Retina (tissue), 1 donor: ENCODE measurements around the gene LOC128125822.
A peak's percentile ranks its signal among the peaks of the same experiment; 100 is the strongest.

Source experiments
- DNase-seq: peaks from one replicate; pipeline ENCODE4 v3.0.0-alpha.2; 2016

Gene LOC128125822

DNA sequence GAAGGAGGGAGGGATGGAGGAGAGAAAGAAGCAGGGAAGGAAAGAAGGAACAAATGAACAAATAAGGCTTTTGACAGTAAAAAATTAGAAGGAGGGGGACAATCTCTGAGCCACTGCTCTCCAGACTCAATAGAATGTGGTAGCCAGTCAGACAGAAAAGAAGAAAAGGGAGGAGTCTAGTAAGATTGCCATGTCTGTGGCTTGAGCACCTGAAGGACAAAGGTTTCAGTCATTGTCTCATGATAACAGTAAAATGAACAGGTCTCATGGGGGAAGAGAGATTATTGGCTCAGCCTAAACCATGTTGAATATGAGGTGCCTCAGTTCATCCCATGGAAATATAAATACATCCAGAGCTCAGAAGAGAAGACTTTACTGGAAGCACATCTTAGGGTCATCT, 14.0 kb upstream of the LOC128125822 start:
- no peak for DNase-seq

DNA sequence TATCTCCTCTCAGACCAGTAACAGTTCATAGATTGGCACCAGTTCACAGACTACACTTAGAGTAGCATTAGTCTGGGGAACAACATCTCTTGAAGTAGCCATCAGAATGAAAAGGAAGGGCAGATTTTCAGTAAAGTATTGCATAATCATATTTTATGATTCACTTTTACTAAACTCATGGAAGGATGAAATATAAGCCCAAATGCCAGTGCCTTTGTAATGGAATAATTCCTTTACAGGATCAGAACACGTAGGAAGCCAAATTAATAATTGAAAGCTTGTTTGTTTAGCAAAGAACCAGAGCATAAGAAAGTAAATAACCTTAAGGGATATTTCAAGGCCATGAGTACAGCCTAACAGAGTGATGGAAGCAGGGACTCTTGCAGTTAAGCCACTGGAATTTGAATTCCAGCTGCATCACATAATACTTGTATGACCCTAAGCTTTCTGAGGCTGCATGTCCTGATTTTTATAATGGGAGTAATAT, 11.4 kb upstream of the LOC128125822 start:
- no peak for DNase-seq

DNA sequence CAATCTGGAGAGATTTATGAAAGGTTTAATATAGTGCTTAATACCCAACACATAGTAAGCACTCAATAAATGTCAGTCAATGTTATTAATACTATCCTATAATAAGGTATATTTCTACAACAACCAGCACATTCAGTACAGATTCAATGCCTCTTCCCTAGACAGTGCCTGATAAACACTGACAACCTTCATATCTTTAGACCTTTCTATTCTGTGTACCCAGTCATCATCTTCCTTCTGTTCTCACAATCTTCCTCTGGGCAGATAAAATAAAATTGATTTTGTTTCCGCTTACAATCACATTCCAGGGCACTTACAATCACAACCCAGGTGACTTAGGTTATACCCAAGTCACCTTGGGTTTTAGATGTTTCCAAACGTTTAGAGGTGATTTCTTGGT, 11.0 kb upstream of the LOC128125822 start:
- no peak for DNase-seq

GRCh38 chr6:63563235-63563634, 9.0 kb upstream of the LOC128125822 start:
- DNase-seq, result no peak

- DNase-seq, result no peak
Observed at GRCh38 chr6:63565058-63565726, 7.1 kb upstream of the LOC128125822 start.

DNA sequence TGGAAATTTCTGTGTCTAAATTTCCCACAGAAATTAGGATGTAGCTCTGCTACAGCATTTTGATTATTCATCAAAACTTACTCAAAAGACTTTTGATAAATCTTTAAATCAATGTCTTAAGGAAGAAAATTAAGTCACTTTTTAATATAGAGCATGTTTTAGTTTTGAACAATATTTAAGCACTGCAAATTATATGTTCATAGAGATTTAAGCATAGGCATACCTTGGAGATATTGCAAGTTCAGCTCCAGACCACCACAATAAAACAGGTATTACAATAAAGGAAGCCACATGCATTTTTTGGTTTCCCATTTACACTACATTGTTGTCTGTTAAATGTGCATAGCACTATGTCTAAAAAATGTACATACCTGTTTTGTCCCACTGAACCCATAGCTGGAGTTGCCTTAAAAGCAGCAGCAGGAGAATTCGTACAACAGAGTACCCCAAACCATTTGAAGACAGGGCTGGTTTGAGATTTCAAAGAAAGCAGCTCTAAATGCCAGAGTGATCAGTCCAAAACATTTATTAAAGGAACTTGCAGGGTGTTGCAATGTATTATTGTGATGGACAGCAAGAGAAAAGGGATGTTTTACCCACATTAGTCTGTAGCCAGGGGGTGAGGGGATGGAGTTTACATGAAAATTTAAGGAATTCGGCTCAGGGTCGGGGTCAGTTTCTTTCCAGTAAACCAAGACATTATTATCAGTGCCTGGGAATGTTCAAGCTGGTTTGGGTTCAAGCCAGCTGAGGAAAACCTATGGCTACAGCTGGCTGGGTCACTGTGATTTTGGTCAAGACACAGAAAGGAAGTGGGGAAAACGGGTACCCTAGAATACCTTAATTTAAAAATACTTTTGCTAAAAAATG, 6.3 kb upstream of the LOC128125822 start:
- no peak for DNase-seq

DNA sequence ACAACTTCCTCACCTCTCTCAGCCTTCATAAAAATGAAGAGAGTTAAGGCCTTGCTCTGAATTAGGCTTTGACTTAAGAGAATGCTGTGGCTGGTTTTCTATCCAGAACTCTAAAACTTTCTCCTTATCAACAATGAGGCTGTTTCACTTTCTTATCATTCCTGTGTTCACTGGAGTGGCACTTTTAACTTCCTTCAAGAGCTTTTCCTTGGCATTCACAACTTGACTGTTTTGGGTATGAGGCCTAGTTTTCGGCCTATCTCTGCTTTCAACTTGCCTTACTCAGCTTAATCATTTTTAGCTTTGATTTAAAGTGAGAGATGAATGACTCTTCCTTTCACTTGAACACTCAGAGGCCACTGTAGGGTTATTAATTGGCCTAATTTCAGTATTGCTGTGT, 4.3 kb upstream of the LOC128125822 start:
- no peak for DNase-seq

GRCh38 chr6:63571361-63572043, 778 bp upstream of the LOC128125822 start:
- DNase-seq, result no peak

- no peak for DNase-seq
Observed at GRCh38 chr6:63572747-63573075, 431 bp downstream of the LOC128125822 start.

- DNase-seq, result peak; percentile 92
Observed at GRCh38 chr6:63573076-63573898, 1.0 kb downstream of the LOC128125822 start.

GRCh38 chr6:63573899-63574553, 1.7 kb downstream of the LOC128125822 start:
- peak; percentile 39 for DNase-seq

GRCh38 chr6:63574554-63574900, 2.2 kb downstream of the LOC128125822 start:
- DNase-seq, result no peak

- DNase-seq, result no peak
Observed at GRCh38 chr6:63576147-63576772, 4.0 kb downstream of the LOC128125822 start.

DNA sequence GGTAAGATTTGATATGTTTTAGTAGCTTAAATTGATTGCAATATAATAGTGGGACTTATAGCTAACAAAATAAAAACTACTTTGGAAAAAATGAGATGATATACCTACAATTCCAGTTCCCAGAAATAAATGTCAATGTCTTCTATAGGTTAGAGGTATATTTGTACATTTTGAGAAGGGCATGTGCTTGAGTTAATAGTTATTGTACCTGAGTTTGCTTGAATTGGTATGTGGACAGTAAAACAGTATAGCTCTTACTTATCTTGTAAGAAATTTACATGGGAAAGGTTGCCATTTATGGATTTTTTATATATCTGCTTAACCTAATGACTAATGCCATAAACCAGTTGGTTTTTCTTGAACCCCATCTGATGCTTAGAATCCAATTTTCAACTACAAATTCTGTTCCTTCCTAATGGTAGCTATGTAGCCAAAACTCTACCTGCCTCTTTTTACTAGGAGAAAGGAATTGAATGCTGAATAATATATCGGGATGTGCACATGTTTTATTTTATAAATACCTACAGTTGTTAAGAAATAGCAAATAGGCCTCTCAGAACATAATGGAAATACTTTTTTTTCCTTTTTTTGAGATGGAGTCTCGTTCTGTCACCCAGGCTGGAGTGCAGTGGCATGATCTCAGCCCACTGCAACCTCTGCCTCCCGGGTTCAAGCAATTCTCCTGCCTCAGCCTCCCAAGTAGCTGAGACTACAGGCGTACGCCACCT, 4.9 kb downstream of the LOC128125822 start:
- no peak for DNase-seq

GRCh38 chr6:63578757-63579156, 6.5 kb downstream of the LOC128125822 start:
- DNase-seq, result no peak

DNA sequence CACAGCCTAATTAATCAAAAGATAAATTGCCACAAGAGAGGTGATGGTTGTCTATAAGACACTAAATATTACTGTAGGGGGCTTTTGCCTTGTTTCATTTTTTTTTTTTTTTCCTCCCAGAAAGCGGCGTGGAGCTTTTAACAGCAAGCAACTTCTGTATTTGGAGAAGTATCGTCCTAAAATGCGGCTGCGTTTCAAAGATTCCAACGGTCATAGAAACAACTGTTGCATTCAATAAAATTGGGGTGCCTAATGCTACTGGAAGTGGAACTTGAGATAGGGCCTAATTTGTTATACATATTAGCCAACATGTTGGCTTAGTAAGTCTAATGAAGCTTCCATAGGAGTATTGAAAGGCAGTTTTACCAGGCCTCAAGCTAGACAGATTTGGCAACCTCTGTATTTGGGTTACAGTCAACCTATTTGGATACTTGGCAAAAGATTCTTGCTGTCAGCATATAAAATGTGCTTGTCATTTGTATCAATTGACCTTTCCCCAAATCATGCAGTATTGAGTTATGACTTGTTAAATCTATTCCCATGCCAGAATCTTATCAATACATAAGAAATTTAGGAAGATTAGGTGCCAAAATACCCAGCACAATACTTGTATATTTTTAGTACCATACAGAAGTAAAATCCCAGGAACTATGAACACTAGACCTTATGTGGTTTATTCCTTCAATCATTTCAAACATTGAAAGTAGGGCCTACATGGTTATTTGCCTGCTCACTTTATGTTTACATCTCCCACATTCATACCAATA, 7.8 kb downstream of the LOC128125822 start:
- no peak for DNase-seq

- DNase-seq, result no peak
Observed at GRCh38 chr6:63580704-63580961, 8.4 kb downstream of the LOC128125822 start.

- no peak for DNase-seq
Observed at GRCh38 chr6:63581355-63582013, 9.2 kb downstream of the LOC128125822 start.

DNA sequence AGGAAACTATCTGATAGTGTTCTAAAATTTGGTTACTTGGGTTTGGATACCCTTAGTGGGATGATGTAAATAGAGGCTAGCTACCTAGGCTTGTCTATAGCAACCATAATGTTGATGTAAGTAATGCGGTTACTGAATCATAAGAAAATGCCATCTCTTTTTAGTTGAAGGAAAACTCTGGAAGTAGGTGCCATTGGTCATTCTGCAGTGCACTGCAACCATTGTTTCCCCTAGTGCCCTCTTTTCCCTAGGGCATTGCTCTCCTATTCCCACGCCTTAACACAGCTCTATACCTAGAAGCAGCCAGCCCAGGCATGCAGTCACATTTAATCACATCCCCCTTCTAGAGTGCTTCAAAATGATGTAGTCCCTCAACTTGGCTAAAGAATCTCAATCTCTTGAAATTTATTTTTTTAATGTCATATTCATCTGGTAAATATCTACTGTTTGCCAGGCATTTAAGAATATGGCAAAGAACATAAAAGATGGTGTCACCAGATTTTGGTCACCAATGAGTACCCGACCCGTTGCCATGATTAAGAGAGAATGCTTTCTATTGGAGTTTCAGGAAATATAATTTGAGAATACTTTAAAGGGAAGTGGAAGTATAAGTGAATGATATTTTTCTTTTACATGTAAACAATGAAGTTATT, 10.4 kb downstream of the LOC128125822 start:
- no peak for DNase-seq

DNA sequence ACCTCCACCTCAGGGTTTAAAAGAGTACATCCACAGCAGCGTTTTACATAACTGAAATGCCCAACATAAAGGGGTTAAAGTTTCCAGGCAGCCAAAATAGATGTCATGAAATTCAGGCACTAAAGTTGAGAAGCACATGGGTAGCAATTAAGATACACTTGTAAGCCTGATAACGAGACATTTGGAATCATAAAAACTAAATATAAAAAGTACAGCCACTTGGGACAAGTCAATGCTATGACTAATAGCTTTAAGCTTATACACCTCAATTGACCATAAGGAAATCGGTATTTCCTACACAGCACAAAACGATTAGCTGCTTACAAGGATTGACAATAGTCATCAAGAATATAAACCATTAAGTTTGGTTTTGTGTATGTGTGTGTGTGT, 11.8 kb downstream of the LOC128125822 start:
- DNase-seq, result no peak
